K562 (cell line): ENCODE measurements around the gene EPHB6. TPM values are rescaled to one million over a fixed set of nuclear protein-coding genes. Genes with fewer than 3 reads are reported as not detected.

ENCODE experiments used
- ATAC-seq: fragments of 200-7000 bp; cut with Tn5 transposase; 3 replicates; pipeline ENCODE4 v1.9.1; 2020; ENCODE audit warnings: moderate library complexity
- BruUV-seq: library from RNA; stranded (reverse); fragments of 400-500 nt; replicated peaks from 2 replicates; lab custom pipeline; 2021; lab: Mats Ljungman, UMichigan
- CTCF ChIA-PET: fragments of 300-600 bp; formaldehyde crosslinking; extraction: SDS; loops from one replicate; lab custom pipeline; 2021; ENCODE audit warnings: low intra/inter-chr PET ratio; lab: Yijun Ruan, JAX
- POLR2A ChIA-PET: fragments of 300-600, 350-650 bp; sonication (Branson Sonifier 250); formaldehyde crosslinking; extraction: SDS; loops from one replicate; lab custom pipeline; 2021; ENCODE audit warnings: antibody characterized with exemption, inconsistent platforms; lab: Yijun Ruan, JAX
- DNase-seq, 4 experiments: peaks; one replicate each; pipeline versions ENCODE4 v3.0.0 to v3.0.0-alpha.2; 2011 to 2018; ENCODE audit warnings: low spot score in 3 of 4, mixed read lengths in 3 of 4; ENCODE audit errors: extremely low read depth in 1 of 4
- FAIRE-seq: peaks from 2 replicates; lab custom pipeline; 2011; peaks lifted over from hg19 to GRCh38; lab: Jason Lieb, UNC
- H2AFZ ChIP-seq: 2 replicates; pipeline ENCODE4 v1.6.0; 2011; ENCODE audit warnings: low read depth, low read length, control low read depth, inconsistent platforms
- H3K27ac ChIP-seq: fragments of 200-600 bp; 3 replicates; pipeline ENCODE4 v1.8.0; 2011; ENCODE audit warnings: low read depth, mild to moderate bottlenecking, control low read depth, inconsistent platforms, low read length, moderate library complexity, mixed read lengths; ENCODE audit errors: extremely low read depth
- H3K27me3 ChIP-seq, 2 experiments: fragments of 300-600 bp in 1 of 2; 2 replicates in 1 of 2; 3 replicates in 1 of 2; pipeline versions ENCODE4 v1.6.0 to v1.8.0; 2011; ENCODE audit warnings: inconsistent platforms in 2 of 2, low read length in 2 of 2, mild to moderate bottlenecking in 1 of 2, mixed read lengths in 1 of 2, moderate library complexity in 1 of 2; ENCODE audit not compliant: control insufficient read depth in 2 of 2, insufficient read depth in 2 of 2
- H3K36me3 ChIP-seq: fragments of 300-600 bp; 3 replicates; pipeline ENCODE4 v1.8.0; 2011; ENCODE audit warnings: mild to moderate bottlenecking, low read length, inconsistent platforms; ENCODE audit not compliant: control insufficient read depth, insufficient read depth
- H3K4me1 ChIP-seq, 2 experiments: fragments of 200-600 bp in 1 of 2; replicated peaks in 1 of 2; 2 replicates in 1 of 2; 3 replicates in 1 of 2; pipeline versions ENCODE4 v1.5.1 to v1.8.0; 2011; ENCODE audit warnings: inconsistent platforms in 2 of 2, low read length in 2 of 2, mild to moderate bottlenecking in 1 of 2, mixed read lengths in 1 of 2, moderate library complexity in 1 of 2; ENCODE audit not compliant: control insufficient read depth in 2 of 2, insufficient read depth in 2 of 2
- H3K4me2 ChIP-seq: 2 replicates; pipeline ENCODE4 v1.6.1; 2011; ENCODE audit warnings: low read length, control low read depth, inconsistent platforms, mixed read lengths; ENCODE audit not compliant: insufficient read depth
- H3K4me3 ChIP-seq: fragments of 200-600 bp; sonication (generic), shearing (Covaris generic); 2 replicates; pipeline ENCODE4 v1.5.1; 2016; ENCODE audit warnings: control low read depth, inconsistent platforms
- H3K79me2 ChIP-seq: fragments of 200-600 bp; 3 replicates; pipeline ENCODE4 v1.8.0; 2011; ENCODE audit warnings: low read length, inconsistent platforms; ENCODE audit not compliant: control insufficient read depth, insufficient read depth
- H3K9ac ChIP-seq, 2 experiments: 2 replicates each; pipeline versions ENCODE4 v1.6.0 to v1.6.1; 2011; ENCODE audit warnings: low read depth in 2 of 2, low read length in 2 of 2, control low read depth in 1 of 2, inconsistent platforms in 1 of 2, mild to moderate bottlenecking in 1 of 2, mixed read lengths in 1 of 2; ENCODE audit not compliant: insufficient read depth in 1 of 2
- H3K9me1 ChIP-seq: one replicate; pipeline ENCODE4 v1.6.0; 2011; ENCODE audit warnings: inconsistent platforms, mild to moderate bottlenecking, low read length, moderate library complexity; ENCODE audit not compliant: control insufficient read depth, insufficient read depth
- H3K9me3 ChIP-seq: replicated peaks from 2 replicates; pipeline ENCODE4 v1.5.1; 2011; ENCODE audit warnings: low read depth, low read length, inconsistent platforms; ENCODE audit not compliant: control insufficient read depth, insufficient read depth
- H4K20me1 ChIP-seq: replicated peaks from 2 replicates; pipeline ENCODE4 v1.6.1; 2011; ENCODE audit warnings: low read length, inconsistent platforms, mixed read lengths; ENCODE audit not compliant: control insufficient read depth, insufficient read depth
- C11orf30 ChIP-seq: fragments of 450-650 bp; IDR thresholded peaks from 2 replicates; pipeline ENCODE4 v1.6.1; 2016; ENCODE audit warnings: low read depth, mild to moderate bottlenecking
- HCFC1 ChIP-seq: IDR thresholded peaks from 2 replicates; pipeline ENCODE4 v1.6.1; 2012; ENCODE audit warnings: low read depth, low read length, improper control_type of control experiment
- MAFF ChIP-seq: IDR thresholded peaks from 2 replicates; pipeline ENCODE4 v1.6.1; 2012; ENCODE audit warnings: low read length, improper control_type of control experiment
- NFE2 ChIP-seq: IDR thresholded peaks from 2 replicates; pipeline ENCODE4 v1.6.1; 2014; ENCODE audit warnings: antibody characterized with exemption, low read depth
- NFRKB ChIP-seq: fragments of 450-650 bp; IDR thresholded peaks from 2 replicates; pipeline ENCODE4 v1.6.1; 2016; ENCODE audit warnings: low read depth
- PTRF ChIP-seq: fragments of 450-650 bp; IDR thresholded peaks from 2 replicates; pipeline ENCODE4 v1.6.1; 2016; ENCODE audit warnings: mild to moderate bottlenecking, missing genetic modification characterization, missing compliant biosample characterization
- RNF2 ChIP-seq: sonication (generic); IDR thresholded peaks from 2 replicates; pipeline ENCODE4 v1.6.1; 2016
- TEAD2 ChIP-seq: fragments of 450-650 bp; IDR thresholded peaks from 2 replicates; pipeline ENCODE4 v1.6.1; 2016; ENCODE audit warnings: missing genetic modification characterization, control low read depth, missing compliant biosample characterization
- ZBTB26 ChIP-seq: fragments of 450-650 bp; formaldehyde crosslinking; IDR thresholded peaks from 2 replicates; pipeline ENCODE4 v1.4.0; 2022; ENCODE audit warnings: missing genetic modification characterization
- ZNF316 ChIP-seq: fragments of 450-650 bp; IDR thresholded peaks from 2 replicates; pipeline ENCODE4 v1.6.1; 2016
- in situ Hi-C: fragments of 300-500 bp; cut with MboI; formaldehyde crosslinking; loops from 4 replicates; pipeline ENCODE4 v1.15.0; 2018; ENCODE audit warnings: inconsistent platforms, mixed read lengths
- intact Hi-C: fragments of 100-400 bp; cut with micrococcal nuclease; formaldehyde crosslinking; loops from 2 replicates; pipeline ENCODE4 v1.14.2; 2022
- polyA plus RNA-seq, 8 experiments: library from polyadenylated mRNA; depleted of rRNA in 4 of 8; stranded (reverse) in 5 of 8; unstranded in 3 of 8; fragments of >200 nt; fragmentation: Nextera tagmentation in 2 of 8; fragmentation: Illumina TruSeq in 1 of 8; extraction: Ambion mirVana in 2 of 8; extraction: Trizol in 1 of 8; gene quantifications; 2 replicates each; pipeline versions ENCODE4 v1.2.1 to v1.2.3, GENCODE V29; 2011 to 2014; ENCODE audit warnings: inconsistent platforms in 1 of 8, missing spikeins in 1 of 8
- total RNA-seq, 7 experiments: library from RNA; depleted of rRNA in 6 of 7; stranded (reverse); fragments of >200 nt in 6 of 7; fragmentation: Illumina TruSeq in 2 of 7; extraction: Trizol in 2 of 7; gene quantifications; 2 replicates each; pipeline versions ENCODE4 v1.2.1 to v1.2.3, GENCODE V29; 2011 to 2021; ENCODE audit warnings: low replicate concordance in 1 of 7

Gene EPHB6
- total and polyA plus RNA-seq, 9 of the 15 experiments (the other 6 are each of a cell fraction or from before 2014, with no cell fraction given), result 1.4 to 123 (median 7.6) TPM

DNA sequence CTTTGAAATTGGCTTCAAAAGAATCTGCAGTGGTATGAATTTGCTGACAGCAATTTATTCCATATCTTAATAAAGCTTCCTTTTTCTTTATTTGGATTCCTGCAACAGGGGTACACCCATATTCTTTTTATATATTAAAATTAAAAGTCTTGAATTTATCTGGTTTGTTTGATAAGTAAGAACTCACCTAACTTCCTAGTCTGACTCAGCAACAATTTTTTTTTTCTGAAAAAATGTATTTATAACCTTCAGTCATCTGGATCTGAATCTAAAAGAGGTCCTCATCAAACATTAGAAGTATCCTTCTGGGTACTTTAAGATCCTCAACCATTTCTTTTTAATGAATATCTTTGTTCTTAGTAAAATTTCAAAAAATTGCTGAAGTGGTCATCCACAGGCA, 4.5 kb downstream of the EPHB6 start:
- H3K79me2 ChIP-seq, result no peaks in the 10 kb centered on the region
- H3K27ac ChIP-seq, result no peak overlapping the region
- no peaks in the 10 kb centered on the region for H3K9me3 ChIP-seq
- ChIA-PET CTCF (no interaction called here), POLR2A (interaction anchor here (0.7 kb wide), 3 partner anchors 102 to 1130 kb away, joined by 3 to 4 read pairs (median 3); no protein-coding TSS in a partner anchor)
- no peaks in the 10 kb centered on the region; the same call in 1 of the 2 replicates for H4K20me1 ChIP-seq
- H3K4me3 ChIP-seq, result no peak overlapping the region
- FAIRE-seq (no peak), ATAC-seq (no peak), DNase-seq (no peak)
- peaks cover 12 to 52% of the 10 kb centered on the region in 2 experiments; a peak in 4 of 5 replicates for H3K27me3 ChIP-seq
- peaks cover 7 to 15% of the 10 kb centered on the region in 2 experiments; a peak in 4 of 5 replicates for H3K4me1 ChIP-seq
- H2AFZ ChIP-seq, result no peak overlapping the region
- no peak overlapping the region for H3K4me2 ChIP-seq
- no peak overlapping the region for H3K9ac ChIP-seq
- intact Hi-C loops, result no loop called here
- H3K9me1 ChIP-seq, result no peaks in the 10 kb centered on the region
- in situ Hi-C loops, result loop anchor here (5.0 kb wide), 1 partner anchor 363 kb away; the partner anchor contains the start of gene TAS2R40
- TF ChIP-seq ZNF316, result peak; percentile 78
- TF ChIP-seq NFRKB, result no peak
- peak; percentile 50 for TF ChIP-seq C11orf30
- TF ChIP-seq MAFF, result 0 out of 2 replicates have a peak, but pooled peaks have one; percentile 13
- TF ChIP-seq PTRF, result no peak
- TF ChIP-seq HCFC1, result no peak
- 0 out of 2 replicates have a peak, but pooled peaks have one; percentile 14 for TF ChIP-seq NFE2
- no peak for TF ChIP-seq ZBTB26
- no peak for TF ChIP-seq TEAD2
- no peak for TF ChIP-seq RNF2
- no peaks in the 10 kb centered on the region for H3K36me3 ChIP-seq
- no TSS peak for BruUV-seq
